ENCODE measurements around the gene DYNC1H1. TPM values are rescaled to one million over a fixed set of nuclear protein-coding genes. Genes with fewer than 3 reads are reported as not detected.
"Not testable (repeated sequence)": the region's sequence is repeated elsewhere in the genome, so short reads cannot be mapped to it uniquely, and the experiment has no call there.

Gene DYNC1H1
- total RNA-seq, 2 experiments from 2014 or later = 291 to 301 TPM

- TF ChIP-seq, protein P1, sequence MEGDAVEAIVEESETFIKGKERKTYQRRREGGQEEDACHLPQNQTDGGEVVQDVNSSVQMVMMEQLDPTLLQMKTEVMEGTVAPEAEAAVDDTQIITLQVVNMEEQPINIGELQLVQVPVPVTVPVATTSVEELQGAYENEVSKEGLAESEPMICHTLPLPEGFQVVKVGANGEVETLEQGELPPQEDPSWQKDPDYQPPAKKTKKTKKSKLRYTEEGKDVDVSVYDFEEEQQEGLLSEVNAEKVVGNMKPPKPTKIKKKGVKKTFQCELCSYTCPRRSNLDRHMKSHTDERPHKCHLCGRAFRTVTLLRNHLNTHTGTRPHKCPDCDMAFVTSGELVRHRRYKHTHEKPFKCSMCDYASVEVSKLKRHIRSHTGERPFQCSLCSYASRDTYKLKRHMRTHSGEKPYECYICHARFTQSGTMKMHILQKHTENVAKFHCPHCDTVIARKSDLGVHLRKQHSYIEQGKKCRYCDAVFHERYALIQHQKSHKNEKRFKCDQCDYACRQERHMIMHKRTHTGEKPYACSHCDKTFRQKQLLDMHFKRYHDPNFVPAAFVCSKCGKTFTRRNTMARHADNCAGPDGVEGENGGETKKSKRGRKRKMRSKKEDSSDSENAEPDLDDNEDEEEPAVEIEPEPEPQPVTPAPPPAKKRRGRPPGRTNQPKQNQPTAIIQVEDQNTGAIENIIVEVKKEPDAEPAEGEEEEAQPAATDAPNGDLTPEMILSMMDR (IDR thresholded peaks at IDR 0.05) = no peak
- CTCF ChIA-PET = interaction anchor here (1.8 kb wide), 1 partner anchor 39 kb away, joined by 7 read pairs; no protein-coding TSS in a partner anchor
- POLR2A ChIA-PET = interaction anchor here (1.1 to 1.3 kb wide), 2 partner anchors 28 to 39 kb away, joined by 3 to 4 read pairs; no protein-coding TSS in a partner anchor
- intact Hi-C loops (cut with micrococcal nuclease) = no loop called here
- Mint-ChIP-seq H3K9me3 (no peaks in the 10 kb centered on the region), H3K27ac (no peak overlapping the region), H3K4me1 (ENCODE audit: low read depth) (peaks cover 15% of the 10 kb centered on the region), H3K36me3 (ENCODE audit: low read depth) (peaks cover 3% of the 10 kb centered on the region), H3K4me3 (no peak overlapping the region), H3K27me3 (no peaks in the 10 kb centered on the region)
- no peak for ATAC-seq
- no peak for DNase-seq
Measured at GRCh38 chr14:102058146-102058545, 93.8 kb downstream of the DYNC1H1 start.

DNA sequence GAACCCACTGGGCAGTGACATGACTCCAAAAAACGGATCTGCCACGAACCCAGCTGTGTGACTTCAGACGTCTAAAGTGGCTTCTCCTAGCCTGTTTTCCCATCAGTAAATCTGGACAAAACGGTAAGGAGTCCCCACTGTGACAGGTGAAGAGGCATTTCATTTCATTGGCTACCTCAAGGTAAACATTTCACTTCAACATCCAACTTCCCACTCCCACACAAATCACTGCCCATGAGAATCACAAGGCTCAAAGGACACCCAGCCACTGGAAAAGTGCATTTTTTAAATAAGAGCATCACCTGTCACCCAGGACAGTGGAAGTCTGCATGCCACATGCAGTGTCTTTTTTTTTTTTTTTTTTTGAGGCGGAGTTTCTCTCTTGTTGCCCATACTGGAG, 94.6 kb downstream of the DYNC1H1 start:
- POLR2A ChIA-PET = interaction anchor here (1.3 kb wide), 1 partner anchor 27 kb away, joined by 4 read pairs; no protein-coding TSS in a partner anchor
- no peak for ATAC-seq
- Mint-ChIP-seq H3K9me3 (no peaks in the 10 kb centered on the region), H3K4me1 (ENCODE audit: low read depth) (peaks cover 15% of the 10 kb centered on the region), H3K27ac (no peak overlapping the region), H3K4me3 (no peak overlapping the region), H3K36me3 (ENCODE audit: low read depth) (no peaks in the 10 kb centered on the region), H3K27me3 (no peaks in the 10 kb centered on the region)
- intact Hi-C loops (cut with micrococcal nuclease) = no loop called here
- TF ChIP-seq, protein P1 (IDR thresholded peaks at IDR 0.05) = no peak
- no peak for DNase-seq
- CTCF ChIA-PET = interaction anchor here (1.8 kb wide), 1 partner anchor 38 kb away, joined by 7 read pairs; no protein-coding TSS in a partner anchor

DNA sequence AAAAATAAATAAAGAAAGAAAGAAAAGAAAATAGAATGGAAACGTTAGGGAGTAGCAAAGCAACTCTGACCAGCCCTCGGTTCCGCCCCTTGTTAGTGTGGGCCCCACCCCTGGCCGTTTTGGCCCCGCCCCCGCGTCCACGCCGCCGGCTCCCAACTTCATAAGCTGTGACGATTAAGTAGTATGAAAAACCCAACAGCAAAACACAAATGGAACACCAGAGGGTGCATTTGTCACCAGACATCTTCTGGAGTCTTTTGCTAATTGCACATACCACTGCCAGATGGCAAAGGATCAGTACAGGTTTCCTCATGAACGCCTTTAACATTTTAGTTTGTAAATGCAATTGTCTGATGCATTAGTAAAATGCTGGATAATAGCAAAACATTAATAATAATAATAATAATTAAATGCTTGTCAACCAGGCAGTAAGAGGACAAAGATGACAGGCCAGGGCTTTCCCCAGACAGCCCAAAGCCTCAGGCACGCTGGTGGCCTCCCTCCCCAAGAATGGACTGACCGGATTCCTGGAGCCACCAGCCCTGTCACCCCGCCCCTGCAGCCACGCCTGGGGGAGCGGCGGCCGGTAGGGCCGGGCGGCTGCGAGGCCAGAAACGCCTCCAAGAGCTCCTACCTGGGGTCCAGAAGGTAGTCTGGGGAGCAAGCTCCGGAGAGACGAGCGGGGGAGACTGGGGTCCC, 98.9 kb downstream of the DYNC1H1 start:
- ChIA-PET POLR2A (interaction anchor here (1.3 to 1.4 kb wide), 2 partner anchors 11 to 97 kb away, joined by 4 read pairs; no protein-coding TSS in a partner anchor), CTCF (interaction anchor here (1.0 to 3.8 kb wide), 4 partner anchors 15 to 251 kb away, joined by 3 to 38 read pairs (median 8); no protein-coding TSS in a partner anchor)
- Mint-ChIP-seq H3K36me3 (ENCODE audit: low read depth) (no peaks in the 10 kb centered on the region), H3K4me3 (no peak overlapping the region), H3K27me3 (no peaks in the 10 kb centered on the region), H3K9me3 (no peaks in the 10 kb centered on the region), H3K4me1 (ENCODE audit: low read depth) (peaks cover 7% of the 10 kb centered on the region), H3K27ac (no peak overlapping the region)
- peak; percentile 81 for DNase-seq
- intact Hi-C loops (cut with micrococcal nuclease) = loop anchor here (5.0 kb wide), 1 partner anchor 34 kb away; no protein-coding TSS in a partner anchor
- peak; percentile 90 for ATAC-seq
- TF ChIP-seq, protein P1 (IDR thresholded peaks at IDR 0.05) = peak; percentile 24

- no peak overlapping the region for H3K27ac Mint-ChIP-seq
- peaks cover 6% of the 10 kb centered on the region for H3K4me1 Mint-ChIP-seq (ENCODE audit: low read depth)
- H3K36me3 Mint-ChIP-seq (ENCODE audit: low read depth) = no peaks in the 10 kb centered on the region
- TF ChIP-seq, protein P1 (IDR thresholded peaks at IDR 0.05) = no peak
- DNase-seq = no peak
- CTCF ChIA-PET = interaction anchor here (1.0 to 3.8 kb wide), 2 partner anchors 15 to 33 kb away, joined by 3 to 38 read pairs; no protein-coding TSS in a partner anchor
- H3K4me3 Mint-ChIP-seq = no peak overlapping the region
- POLR2A ChIA-PET = no interaction called here
- intact Hi-C loops (cut with micrococcal nuclease) = loop anchor here (5.0 kb wide), 1 partner anchor 33 kb away; no protein-coding TSS in a partner anchor
- H3K9me3 Mint-ChIP-seq = no peaks in the 10 kb centered on the region
- no peak for ATAC-seq
- H3K27me3 Mint-ChIP-seq = no peaks in the 10 kb centered on the region
Measured at GRCh38 chr14:102063808-102064429, 99.5 kb downstream of the DYNC1H1 start.

- H3K4me1 Mint-ChIP-seq (ENCODE audit: low read depth); H3K36me3 Mint-ChIP-seq (ENCODE audit: low read depth); ATAC-seq; H3K27me3 Mint-ChIP-seq; POLR2A ChIA-PET; H3K4me3 Mint-ChIP-seq; H3K9me3 Mint-ChIP-seq; H3K27ac Mint-ChIP-seq; DNase-seq: not testable (repeated sequence)
- CTCF ChIA-PET = interaction anchor here (3.8 kb wide), 1 partner anchor 32 kb away, joined by 38 read pairs; no protein-coding TSS in a partner anchor
- intact Hi-C loops (cut with micrococcal nuclease) = loop anchor here (5.0 kb wide), 1 partner anchor 33 kb away; no protein-coding TSS in a partner anchor
Measured at GRCh38 chr14:102064590-102064989, 100.2 kb downstream of the DYNC1H1 start.

All from activated CD8-positive, alpha-beta T cell treated with anti-CD3 and anti-CD28 coated beads for 36 hours (primary cell).